Renal pelvis (tissue), 4 donors: ENCODE measurements around the gene IFRD1. TPM values are rescaled to one million over a fixed set of nuclear protein-coding genes. Genes with fewer than 3 reads are reported as not detected.
"Not testable (repeated sequence)": the region's sequence is repeated elsewhere in the genome, so short reads cannot be mapped to it uniquely, and the experiment has no call there.

Source experiments
- DNase-seq: peaks from one replicate; pipeline ENCODE4 v3.0.0-alpha.2; 2013
- polyA plus RNA-seq, 3 donors: library from polyadenylated mRNA; unstranded; fragments of 120-200 nt; gene quantifications; one replicate each; pipeline ENCODE4 v1.2.1, GENCODE V29; 2013; ENCODE audit not compliant: insufficient read length in 3 of 3

IFRD1 gene
- polyA plus RNA-seq, 3 donors = 30.5 to 48.8 (median 46.9) TPM

- DNase-seq = no peak
These were observed 61.4 kb downstream of the IFRD1 start for GRCh38 chr7:112511451-112512202.

GRCh38 chr7:112512451-112513210, 62.4 kb downstream of the IFRD1 start:
- DNase-seq = no peak

DNA sequence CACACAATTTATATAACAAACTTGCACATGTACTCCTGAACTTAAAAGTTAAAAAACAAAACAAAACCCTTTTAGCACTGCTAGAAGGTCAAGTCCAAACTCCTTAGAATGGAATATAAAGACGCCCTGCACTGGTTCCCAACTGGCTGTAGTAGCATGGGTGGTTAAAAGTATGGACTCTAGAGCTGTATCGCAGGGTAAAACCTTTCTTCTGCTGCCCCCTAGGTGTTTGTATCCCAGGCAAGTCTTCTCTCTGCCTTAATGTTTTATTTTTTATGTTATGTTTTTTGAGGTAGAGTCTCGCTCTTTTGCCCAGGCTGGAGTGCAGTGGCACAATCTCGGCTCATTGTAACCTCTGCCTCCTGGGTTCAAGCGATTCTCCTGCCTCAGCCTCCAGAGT, 65.7 kb downstream of the IFRD1 start:
- no peak for DNase-seq

DNA sequence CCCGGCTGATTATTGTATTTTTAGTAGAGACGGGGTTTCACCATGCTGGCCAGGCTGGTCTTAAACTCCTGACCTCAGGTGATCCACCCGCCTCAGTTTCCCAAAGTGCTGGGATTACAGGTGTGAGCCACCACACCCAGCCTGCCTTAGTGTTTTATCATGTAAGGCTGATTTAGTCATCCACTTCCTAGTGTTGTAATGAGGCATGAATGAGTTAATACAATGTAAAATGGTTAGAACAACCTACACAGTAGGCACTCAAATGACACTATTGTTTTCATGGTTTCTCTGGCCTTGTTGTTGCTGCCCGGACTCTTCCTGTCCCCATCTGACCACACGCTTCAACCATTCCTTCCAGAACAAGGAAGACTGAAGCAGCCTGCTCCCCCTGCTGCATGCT, 66.2 kb downstream of the IFRD1 start:
- not testable (repeated sequence) for DNase-seq

GRCh38 chr7:112517487-112517886, 67.2 kb downstream of the IFRD1 start:
- DNase-seq = no peak

GRCh38 chr7:112520787-112521186, 70.5 kb downstream of the IFRD1 start:
- no peak for DNase-seq

GRCh38 chr7:112521942-112522341, 71.7 kb downstream of the IFRD1 start:
- DNase-seq = no peak

DNA sequence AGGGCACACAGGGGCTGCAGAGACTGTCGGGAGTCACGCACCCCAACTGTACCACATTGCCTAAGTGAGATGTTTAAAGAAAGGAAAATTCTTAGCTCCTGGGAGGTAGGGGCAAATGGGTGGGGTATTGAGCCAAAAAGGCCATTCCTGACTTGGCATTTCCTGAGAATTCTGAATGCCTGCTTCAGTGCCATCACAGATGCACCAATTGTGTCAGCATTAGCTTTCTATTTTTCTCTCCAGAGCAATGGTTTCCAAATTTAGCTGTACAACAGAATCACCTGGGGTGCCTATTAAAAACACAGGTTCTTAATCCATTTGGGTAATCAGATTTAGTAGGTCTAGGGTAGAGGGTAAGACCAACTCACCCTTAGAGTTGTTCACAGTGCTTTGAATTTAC, 73.6 kb downstream of the IFRD1 start:
- DNase-seq = no peak

Other genes with a start within 250 kb of the IFRD1 start
- 10 to 100 TPM; 20.9 to 26.3 (median 24.1) TPM for gene DOCK4, start 244.1 kb upstream of the IFRD1 start, polyA plus RNA-seq
- gene ZNF277, start 243.8 kb upstream of the IFRD1 start, polyA plus RNA-seq = 10 to 100 TPM; 33.3 to 38.9 (median 38.3) TPM
- 1 to 10 TPM; 2.3 to 4.9 (median 3.4) TPM for gene LSMEM1, start 30.5 kb downstream of the IFRD1 start, polyA plus RNA-seq